Breast epithelium (tissue), 4 donors: Measurements from ENCODE around the gene NR3C2. TPM values are rescaled to one million over a fixed set of nuclear protein-coding genes. Genes with fewer than 3 reads are reported as not detected.

ENCODE experiments used
- DNase-seq, 2 donors: peaks; one replicate each; pipeline ENCODE4 v3.0.0-alpha.2; 2019; ENCODE audit warnings: low spot score in 2 of 2
- H3K27ac ChIP-seq, 2 donors: fragments of 200-600 bp; sonication (generic) in 1 of 2; one replicate each; pipeline ENCODE4 v1.5.1; 2016 to 2019; ENCODE audit warnings: mild to moderate bottlenecking in 1 of 2
- H3K27me3 ChIP-seq, 2 donors: fragments of 200-600 bp; sonication (generic) in 1 of 2; one replicate each; pipeline versions ENCODE4 v1.5.1 to v1.6.0; 2017 to 2019; ENCODE audit warnings: control low read depth in 1 of 2, mild to moderate bottlenecking in 1 of 2
- H3K36me3 ChIP-seq: fragments of 200-600 bp; one replicate; pipeline ENCODE4 v1.5.1; 2019
- H3K4me1 ChIP-seq, 2 donors: fragments of 200-600 bp; sonication (generic); one replicate each; pipeline ENCODE4 v1.5.1; 2016 to 2019; ENCODE audit warnings: control low read depth in 1 of 2
- H3K4me3 ChIP-seq, 3 donors: fragments of 200-600 bp; sonication (generic); 1 replicate in 2 of 3; 2 replicates in 1 of 3; pipeline ENCODE4 v1.5.1; 2016 to 2019; ENCODE audit warnings: mild to moderate bottlenecking in 3 of 3, moderate library complexity in 2 of 3
- H3K9me3 ChIP-seq, 2 donors: fragments of 200-600 bp; sonication (generic) in 1 of 2; one replicate each; pipeline ENCODE4 v1.5.1; 2016 to 2019; ENCODE audit warnings: control low read depth in 1 of 2
- POLR2A ChIP-seq: fragments of 450-650 bp; IDR thresholded peaks from one replicate; pipeline ENCODE4 v1.6.1; 2016; ENCODE audit warnings: antibody characterized with exemption, mild to moderate bottlenecking, moderate library complexity
- POLR2AphosphoS5 ChIP-seq, 3 donors: sonication (generic); formaldehyde crosslinking; IDR thresholded peaks; one replicate each; pipeline ENCODE4 v1.6.1; 2017; ENCODE audit warnings: antibody characterized with exemption in 3 of 3
- intact Hi-C: fragments of 100-400 bp; cut with DNase I; formaldehyde crosslinking; loops from one replicate; pipeline ENCODE4 v1.15.1; 2023; ENCODE audit warnings: low total_unique reads
- total RNA-seq, 3 donors: library from RNA; depleted of rRNA; stranded (reverse); fragments of >200 nt; gene quantifications; one replicate each; pipeline ENCODE4 v1.1.0, GENCODE V29; 2016
- TF ChIP-seq, protein P1 (sequence below), 3 donors: fragments of 450-650 bp; IDR thresholded peaks; one replicate each; pipeline ENCODE4 v1.5.1; 2016 to 2017; ENCODE audit warnings: antibody characterized with exemption in 3 of 3, mild to moderate bottlenecking in 3 of 3, moderate library complexity in 3 of 3

Gene NR3C2
- total RNA-seq = 10 to 100 TPM in 2 of 3 donors, 1 to 10 TPM in 1; 8.0 to 39.5 (median 13.8) TPM

GRCh38 chr4:148441986-148442831 lies at the start of gene NR3C2:
Gene NR3C2 (minus strand): TSS chr4:148442414.
- intact Hi-C loops = no loop called here
- Histone ChIP-seq H3K36me3 (no peaks in the 10 kb centered on the region), H3K4me3 (peak within 1 kb of the TSS; percentile 88 to 96 (median 95)), H3K4me1 (no peaks in the 10 kb centered on the region), H3K27ac (peak within 1 kb of the TSS; percentile 97 to 98), H3K27me3 (no peaks in the 10 kb centered on the region), H3K9me3 (no peaks in the 10 kb centered on the region)
- TF ChIP-seq POLR2AphosphoS5 (IDR thresholded peaks at IDR 0.05) = peak; percentile 97 to 98 (median 98)
- TF ChIP-seq POLR2A = peak; percentile 99
- TF ChIP-seq, protein P1, sequence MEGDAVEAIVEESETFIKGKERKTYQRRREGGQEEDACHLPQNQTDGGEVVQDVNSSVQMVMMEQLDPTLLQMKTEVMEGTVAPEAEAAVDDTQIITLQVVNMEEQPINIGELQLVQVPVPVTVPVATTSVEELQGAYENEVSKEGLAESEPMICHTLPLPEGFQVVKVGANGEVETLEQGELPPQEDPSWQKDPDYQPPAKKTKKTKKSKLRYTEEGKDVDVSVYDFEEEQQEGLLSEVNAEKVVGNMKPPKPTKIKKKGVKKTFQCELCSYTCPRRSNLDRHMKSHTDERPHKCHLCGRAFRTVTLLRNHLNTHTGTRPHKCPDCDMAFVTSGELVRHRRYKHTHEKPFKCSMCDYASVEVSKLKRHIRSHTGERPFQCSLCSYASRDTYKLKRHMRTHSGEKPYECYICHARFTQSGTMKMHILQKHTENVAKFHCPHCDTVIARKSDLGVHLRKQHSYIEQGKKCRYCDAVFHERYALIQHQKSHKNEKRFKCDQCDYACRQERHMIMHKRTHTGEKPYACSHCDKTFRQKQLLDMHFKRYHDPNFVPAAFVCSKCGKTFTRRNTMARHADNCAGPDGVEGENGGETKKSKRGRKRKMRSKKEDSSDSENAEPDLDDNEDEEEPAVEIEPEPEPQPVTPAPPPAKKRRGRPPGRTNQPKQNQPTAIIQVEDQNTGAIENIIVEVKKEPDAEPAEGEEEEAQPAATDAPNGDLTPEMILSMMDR (IDR thresholded peaks at IDR 0.05) = no peak
- peak; percentile 99 for DNase-seq

- no peaks in the 10 kb centered on the region for H3K27me3 ChIP-seq
- intact Hi-C loops = no loop called here
- DNase-seq = no peak
- H3K9me3 ChIP-seq = peaks cover 0 to 8% of the 10 kb centered on the region in 2 donors
- no peak overlapping the region for H3K27ac ChIP-seq
- H3K4me1 ChIP-seq = no peaks in the 10 kb centered on the region
- TF ChIP-seq, protein P1 (IDR thresholded peaks at IDR 0.05) = no peak
- TF ChIP-seq POLR2AphosphoS5 (IDR thresholded peaks at IDR 0.05) (no peak), POLR2A (no peak)
- H3K4me3 ChIP-seq = no peak overlapping the region
- H3K36me3 ChIP-seq = no peaks in the 10 kb centered on the region
Observed at GRCh38 chr4:148487181-148487580, 45.0 kb upstream of the NR3C2 start.

DNA sequence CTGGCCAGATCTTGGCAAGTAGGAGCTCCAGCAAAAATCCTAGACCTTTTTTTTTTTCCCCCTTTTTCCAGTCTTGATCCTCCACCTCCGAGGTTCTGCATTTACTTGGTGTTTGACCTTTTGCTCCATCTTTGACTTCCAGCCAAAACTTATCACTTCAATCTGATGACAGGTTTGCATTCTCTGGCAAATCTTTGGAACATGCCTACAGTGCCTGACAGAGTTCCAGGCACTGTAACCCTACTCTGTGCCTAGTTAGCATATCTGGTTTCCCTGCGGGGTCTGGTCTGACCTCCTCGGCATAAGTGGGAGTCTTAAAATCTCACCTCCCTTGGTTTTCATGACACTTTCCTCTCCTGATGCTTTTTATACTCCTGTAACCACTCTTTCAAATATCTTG lies 39.4 kb upstream of the NR3C2 start:
- H3K36me3 ChIP-seq = no peaks in the 10 kb centered on the region
- DNase-seq = no peak
- no peak overlapping the region for H3K27ac ChIP-seq
- no peaks in the 10 kb centered on the region for H3K4me1 ChIP-seq
- no peaks in the 10 kb centered on the region for H3K27me3 ChIP-seq
- no peak overlapping the region for H3K4me3 ChIP-seq
- intact Hi-C loops = no loop called here
- H3K9me3 ChIP-seq = peaks cover 0 to 8% of the 10 kb centered on the region in 2 donors
- TF ChIP-seq, protein P1 (IDR thresholded peaks at IDR 0.05) = no peak

DNA sequence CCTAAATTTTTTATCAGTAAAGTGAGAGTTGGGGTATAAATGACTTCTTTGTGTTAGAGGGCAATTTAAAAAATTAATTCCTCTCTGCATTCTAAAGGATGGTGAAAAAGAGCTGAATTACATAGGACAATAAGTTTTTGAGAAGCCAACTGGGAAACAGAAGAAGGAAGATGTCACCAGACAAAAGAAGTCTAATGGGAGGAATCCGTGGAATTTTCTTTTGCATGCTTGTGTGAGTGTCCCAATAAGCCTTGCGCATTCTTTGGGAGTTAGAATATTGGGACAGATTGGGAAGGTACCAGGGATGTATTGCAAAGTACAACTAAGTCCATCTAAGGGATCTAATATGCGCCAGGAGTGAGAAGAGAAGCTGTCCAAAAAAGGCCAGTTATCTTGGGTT lies 35.1 kb upstream of the NR3C2 start:
- Histone ChIP-seq H3K36me3 (no peaks in the 10 kb centered on the region), H3K9me3 (no peaks in the 10 kb centered on the region), H3K27me3 (no peaks in the 10 kb centered on the region), H3K4me1 (no peaks in the 10 kb centered on the region), H3K4me3 (no peak overlapping the region), H3K27ac (no peak overlapping the region)
- TF ChIP-seq POLR2A = no peak
- TF ChIP-seq, protein P1 (IDR thresholded peaks at IDR 0.05) = no peak
- DNase-seq = no peak
- intact Hi-C loops = loop anchor here (5.0 kb wide), 1 partner anchor 260 kb away; no protein-coding TSS in a partner anchor

- H3K9me3 ChIP-seq = no peaks in the 10 kb centered on the region
- no peaks in the 10 kb centered on the region for H3K4me1 ChIP-seq
- no peak overlapping the region for H3K27ac ChIP-seq
- no peaks in the 10 kb centered on the region for H3K36me3 ChIP-seq
- TF ChIP-seq POLR2A = no peak
- TF ChIP-seq, protein P1 (IDR thresholded peaks at IDR 0.05) = no peak
- TF ChIP-seq POLR2AphosphoS5 (IDR thresholded peaks at IDR 0.05) = no peak
- no peaks in the 10 kb centered on the region for H3K27me3 ChIP-seq
- intact Hi-C loops = no loop called here
- DNase-seq = no peak
- H3K4me3 ChIP-seq = no peak overlapping the region
Observed at GRCh38 chr4:148469938-148470337, 27.7 kb upstream of the NR3C2 start.
